GM12878 (cell line): ENCODE results near the gene HERC4. TPM values are rescaled to one million over a fixed set of nuclear protein-coding genes. Genes with fewer than 3 reads are reported as not detected.

ENCODE experiments used
- ATAC-seq: fragments of 200-7000 bp; cut with Tn5 transposase; 3 replicates; pipeline ENCODE4 v1.9.1; 2020; ENCODE audit warnings: mild to moderate bottlenecking, moderate library complexity
- BruUV-seq: library from RNA; stranded (reverse); fragments of 400-500 nt; replicated peaks from 2 replicates; lab custom pipeline; 2021; lab: Mats Ljungman, UMichigan
- CTCF ChIA-PET: fragments of 300-600 bp; sonication (Branson Sonifier 250); formaldehyde crosslinking; extraction: SDS; loops from one replicate; lab custom pipeline; 2021; ENCODE audit warnings: inconsistent platforms; lab: Yijun Ruan, JAX
- POLR2A ChIA-PET: fragments of 350-600 bp; formaldehyde crosslinking; extraction: SDS; loops from one replicate; lab custom pipeline; 2021; ENCODE audit warnings: inconsistent platforms; lab: Charles Lee
- RAD21 ChIA-PET: fragments of 300-600 bp; sonication (Branson Sonifier 250); formaldehyde crosslinking; loops from one replicate; lab custom pipeline; 2023; ENCODE audit warnings: antibody characterized with exemption; ENCODE audit not compliant: unreplicated experiment; lab: Charles Lee
- SMC1A ChIA-PET: fragments of 300-600 bp; sonication (Branson Sonifier 250); formaldehyde crosslinking; loops from one replicate; lab custom pipeline; 2023; ENCODE audit not compliant: unreplicated experiment, uncharacterized antibody; lab: Charles Lee
- DNase-seq: peaks from one replicate; pipeline ENCODE4 v3.0.0-alpha.2; 2011; ENCODE audit warnings: low read depth, low spot score
- FAIRE-seq: peaks from 3 replicates; lab custom pipeline; 2011; peaks lifted over from hg19 to GRCh38; lab: Jason Lieb, UNC
- H2AFZ ChIP-seq: 2 replicates; pipeline ENCODE4 v1.6.0; 2011; ENCODE audit warnings: low read depth, low read length, control low read depth; ENCODE audit not compliant: control insufficient read depth
- H3K27ac ChIP-seq: 2 replicates; pipeline ENCODE4 v1.5.1; 2011; ENCODE audit warnings: control low read depth; ENCODE audit not compliant: control insufficient read depth, insufficient read depth
- H3K27me3 ChIP-seq, 2 experiments: replicated peaks in 1 of 2; 2 replicates each; pipeline versions ENCODE4 v1.6.0 to v1.6.1; 2011; ENCODE audit warnings: low read length in 1 of 2; ENCODE audit not compliant: control insufficient read depth in 2 of 2, insufficient read depth in 2 of 2
- H3K36me3 ChIP-seq, 2 experiments: 2 replicates each; pipeline ENCODE4 v1.5.1; 2011; ENCODE audit warnings: low read length in 1 of 2; ENCODE audit not compliant: control insufficient read depth in 2 of 2, insufficient read depth in 2 of 2
- H3K4me1 ChIP-seq: 2 replicates; pipeline ENCODE4 v1.6.1; 2011; ENCODE audit warnings: mild to moderate bottlenecking, low read length, moderate library complexity, mixed read lengths; ENCODE audit not compliant: control insufficient read depth, insufficient read depth
- H3K4me2 ChIP-seq: 2 replicates; pipeline ENCODE4 v1.6.0; 2011; ENCODE audit warnings: control low read depth; ENCODE audit not compliant: control insufficient read depth, insufficient read depth
- H3K4me3 ChIP-seq: fragments of 200-600 bp; sonication (generic); 2 replicates; pipeline ENCODE4 v1.5.1; 2016
- H3K79me2 ChIP-seq: 2 replicates; pipeline ENCODE4 v1.6.0; 2011; ENCODE audit warnings: low read length; ENCODE audit not compliant: control insufficient read depth, insufficient read depth
- H3K9ac ChIP-seq: 2 replicates; pipeline ENCODE4 v1.8.0; 2011; ENCODE audit warnings: low read length, control low read depth, mixed read lengths; ENCODE audit not compliant: control insufficient read depth, insufficient read depth
- H3K9me3 ChIP-seq: replicated peaks from 3 replicates; pipeline ENCODE4 v1.5.1; 2011; ENCODE audit warnings: mild to moderate bottlenecking, low read length; ENCODE audit not compliant: control insufficient read depth, insufficient read depth
- H4K20me1 ChIP-seq: 2 replicates; pipeline ENCODE4 v1.6.0; 2011; ENCODE audit not compliant: control insufficient read depth, insufficient read depth
- BCL11A ChIP-seq: IDR thresholded peaks from 2 replicates; pipeline ENCODE4 v1.6.1; 2011; ENCODE audit warnings: low read depth, low read length
- CBX3 ChIP-seq: fragments of 200-600 bp; sonication (generic); IDR thresholded peaks from 2 replicates; pipeline ENCODE4 v1.6.1; 2016; ENCODE audit warnings: low read depth, borderline replicate concordance
- CHD1 ChIP-seq: IDR thresholded peaks from 2 replicates; pipeline ENCODE4 v1.6.1; 2012; ENCODE audit warnings: low read depth, low read length, improper control_type of control experiment
- JUNB ChIP-seq: IDR thresholded peaks from 2 replicates; pipeline ENCODE4 v1.6.1; 2016; ENCODE audit warnings: antibody characterized with exemption, mild to moderate bottlenecking
- JUND ChIP-seq: IDR thresholded peaks from 2 replicates; pipeline ENCODE4 v1.6.1; 2012; ENCODE audit warnings: low read depth, mild to moderate bottlenecking, low read length, improper control_type of control experiment, moderate library complexity
- MEF2A ChIP-seq: IDR thresholded peaks from 2 replicates; pipeline ENCODE4 v1.6.1; 2011; ENCODE audit warnings: low read depth, mild to moderate bottlenecking, low read length, moderate library complexity; ENCODE audit not compliant: insufficient read depth
- NR2C1 ChIP-seq: fragments of 450-650 bp; IDR thresholded peaks from 2 replicates; pipeline ENCODE4 v1.6.1; 2017; ENCODE audit warnings: antibody characterized with exemption, mild to moderate bottlenecking, moderate library complexity
- POU2F2 ChIP-seq: IDR thresholded peaks from 3 replicates; pipeline ENCODE4 v1.6.1; 2011; ENCODE audit warnings: low read depth, mild to moderate bottlenecking, low read length, borderline replicate concordance
- SMAD5 ChIP-seq: IDR thresholded peaks from 2 replicates; pipeline ENCODE4 v1.6.1; 2016; ENCODE audit warnings: antibody characterized with exemption, low read depth
- STAT1 ChIP-seq: fragments of 450-650 bp; conservative IDR thresholded peaks from 2 replicates; pipeline ENCODE4 v1.6.1; 2014; ENCODE audit warnings: antibody characterized with exemption, mild to moderate bottlenecking
- TAF1 ChIP-seq: IDR thresholded peaks from 2 replicates; pipeline ENCODE4 v1.6.1; 2011; ENCODE audit warnings: mild to moderate bottlenecking, low read depth, low read length, borderline replicate concordance
- YY1 ChIP-seq: IDR thresholded peaks from 2 replicates; pipeline ENCODE4 v1.6.1; 2011; ENCODE audit warnings: low read depth, mild to moderate bottlenecking, low read length
- WGBS: methylation state at CpG from one replicate; pipeline ENCODE4 v1.1.6; 2016; ENCODE audit warnings: low lambda C conversion rate; ENCODE audit not compliant: insufficient replicate concordance, insufficient coverage; ENCODE audit errors: missing lambda C conversion rate; 5-methylcytosine and 5-hydroxymethylcytosine counted together
- in situ Hi-C: fragments of 300-500 bp; cut with MboI; formaldehyde crosslinking; loops from 9 replicates; pipeline ENCODE4 v1.14.3; 2018; ENCODE audit warnings: mixed read lengths
- intact Hi-C: fragments of 100-400 bp; cut with micrococcal nuclease; formaldehyde crosslinking; loops from one replicate; pipeline ENCODE4 v1.14.2; 2022; ENCODE audit not compliant: unreplicated experiment
- polyA plus RNA-seq, 11 experiments: library from polyadenylated mRNA; depleted of rRNA in 4 of 11; unstranded in 6 of 11; stranded (reverse) in 5 of 11; fragments of >200 nt; fragmentation: Nextera tagmentation in 4 of 11; fragmentation: Illumina TruSeq in 1 of 11; extraction: Ambion mirVana in 4 of 11; extraction: Trizol in 1 of 11; gene quantifications; 1 replicate in 1 of 11; 2 replicates in 10 of 11; pipeline versions ENCODE4 v1.2.1 to v1.2.3, GENCODE V29; 2011 to 2016; ENCODE audit warnings: inconsistent platforms in 2 of 11, missing spikeins in 2 of 11, low read depth in 1 of 11
- total RNA-seq, 4 experiments: library from RNA; depleted of rRNA in 3 of 4; stranded (reverse); fragments of >200 nt in 3 of 4; fragmentation: Illumina TruSeq in 1 of 4; extraction: Trizol in 1 of 4; gene quantifications; 2 replicates each; pipeline versions ENCODE4 v1.2.1 to v1.2.3, GENCODE V29; 2013 to 2021
- TF ChIP-seq, protein P1 (sequence below): fragments of 150-350 bp; IDR thresholded peaks from 2 replicates; pipeline ENCODE4 v1.6.1; 2014; ENCODE audit warnings: mild to moderate bottlenecking, low read depth, low read length
- TF ChIP-seq, protein P2 (sequence below): fragments of 450-650 bp; IDR thresholded peaks from 2 replicates; pipeline ENCODE4 v1.6.1; 2017; ENCODE audit warnings: mild to moderate bottlenecking

Gene HERC4
- total and polyA plus RNA-seq, 10 of the 15 experiments (the other 5 are each of a cell fraction or from before 2014, with no cell fraction given), result 9.7 to 36.8 (median 23.4) TPM

DNA sequence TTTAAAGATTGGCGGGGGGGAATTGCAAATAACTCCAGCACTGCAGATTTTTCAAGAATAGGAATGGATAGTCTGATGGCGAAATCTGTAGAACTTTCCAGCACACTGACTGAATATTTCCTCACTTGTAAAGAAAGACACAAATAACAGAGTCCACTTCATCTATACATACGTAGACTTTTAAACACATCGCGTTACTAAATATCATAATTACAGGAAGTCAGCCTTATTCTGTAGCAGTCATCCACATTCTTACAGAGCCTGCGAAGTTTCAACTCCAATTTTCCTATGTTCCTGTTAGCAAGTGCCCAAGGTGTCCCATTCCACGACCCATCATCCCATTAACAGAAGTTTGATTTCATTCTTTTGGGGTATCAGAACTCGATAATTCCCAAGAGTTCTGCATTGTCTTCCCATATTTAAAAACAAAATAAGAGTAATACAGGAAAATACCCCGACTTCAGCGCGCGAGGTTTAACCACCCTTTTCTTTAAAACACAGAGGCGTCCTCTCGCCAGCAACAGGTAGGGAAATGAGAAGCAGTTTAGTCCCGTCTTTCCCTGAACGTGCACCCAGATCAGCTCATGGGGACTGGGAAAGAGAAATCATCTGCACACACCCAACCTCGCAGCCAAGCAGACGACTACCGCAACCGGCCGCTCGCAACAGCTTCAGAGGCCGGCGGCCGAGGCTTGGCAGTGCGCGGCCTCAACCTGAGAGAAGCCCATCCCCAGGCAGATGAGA, 880 bp downstream of the HERC4 start:
- ATAC-seq (peak; percentile 19), FAIRE-seq (peak; percentile 41), DNase-seq (no peak)
- H4K20me1 ChIP-seq, result no peaks in the 10 kb centered on the region
- ChIA-PET CTCF (no interaction called here), POLR2A (interaction anchor here (0.9 to 1.7 kb wide), 2 partner anchors 225 to 257 kb away, joined by 3 to 5 read pairs; partner anchors contain the start of gene HNRNPH3), SMC1A (no interaction called here), RAD21 (interaction anchor here (1.5 kb wide), 1 partner anchor 219 kb away, joined by 5 read pairs; no protein-coding TSS in a partner anchor)
- peak overlapping the region; percentile 49 for H2AFZ ChIP-seq
- H3K27me3 ChIP-seq, result no peaks in the 10 kb centered on the region
- 0 out of 2 replicates have a peak, but pooled peaks cover 3% of the 10 kb centered on the region for H3K4me1 ChIP-seq
- TF ChIP-seq CBX3 (no peak), TAF1 (0 out of 2 replicates have a peak, but pooled peaks have one; percentile 21), MEF2A (0 out of 2 replicates have a peak, but pooled peaks have one; percentile 17), POU2F2 (no peak), SMAD5 (no peak), BCL11A (0 out of 2 replicates have a peak, but pooled peaks have one; percentile 9), YY1 (0 out of 2 replicates have a peak, but pooled peaks have one; percentile 2), JUND (no peak), CHD1 (peak; percentile 46; the same call in 1 of the 2 replicates), JUNB (no peak), NR2C1 (no peak), STAT1 (no peak)
- TF ChIP-seq, protein P1, sequence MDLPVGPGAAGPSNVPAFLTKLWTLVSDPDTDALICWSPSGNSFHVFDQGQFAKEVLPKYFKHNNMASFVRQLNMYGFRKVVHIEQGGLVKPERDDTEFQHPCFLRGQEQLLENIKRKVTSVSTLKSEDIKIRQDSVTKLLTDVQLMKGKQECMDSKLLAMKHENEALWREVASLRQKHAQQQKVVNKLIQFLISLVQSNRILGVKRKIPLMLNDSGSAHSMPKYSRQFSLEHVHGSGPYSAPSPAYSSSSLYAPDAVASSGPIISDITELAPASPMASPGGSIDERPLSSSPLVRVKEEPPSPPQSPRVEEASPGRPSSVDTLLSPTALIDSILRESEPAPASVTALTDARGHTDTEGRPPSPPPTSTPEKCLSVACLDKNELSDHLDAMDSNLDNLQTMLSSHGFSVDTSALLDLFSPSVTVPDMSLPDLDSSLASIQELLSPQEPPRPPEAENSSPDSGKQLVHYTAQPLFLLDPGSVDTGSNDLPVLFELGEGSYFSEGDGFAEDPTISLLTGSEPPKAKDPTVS, result 0 out of 2 replicates have a peak, but pooled peaks have one; percentile 44
- TF ChIP-seq, protein P2, sequence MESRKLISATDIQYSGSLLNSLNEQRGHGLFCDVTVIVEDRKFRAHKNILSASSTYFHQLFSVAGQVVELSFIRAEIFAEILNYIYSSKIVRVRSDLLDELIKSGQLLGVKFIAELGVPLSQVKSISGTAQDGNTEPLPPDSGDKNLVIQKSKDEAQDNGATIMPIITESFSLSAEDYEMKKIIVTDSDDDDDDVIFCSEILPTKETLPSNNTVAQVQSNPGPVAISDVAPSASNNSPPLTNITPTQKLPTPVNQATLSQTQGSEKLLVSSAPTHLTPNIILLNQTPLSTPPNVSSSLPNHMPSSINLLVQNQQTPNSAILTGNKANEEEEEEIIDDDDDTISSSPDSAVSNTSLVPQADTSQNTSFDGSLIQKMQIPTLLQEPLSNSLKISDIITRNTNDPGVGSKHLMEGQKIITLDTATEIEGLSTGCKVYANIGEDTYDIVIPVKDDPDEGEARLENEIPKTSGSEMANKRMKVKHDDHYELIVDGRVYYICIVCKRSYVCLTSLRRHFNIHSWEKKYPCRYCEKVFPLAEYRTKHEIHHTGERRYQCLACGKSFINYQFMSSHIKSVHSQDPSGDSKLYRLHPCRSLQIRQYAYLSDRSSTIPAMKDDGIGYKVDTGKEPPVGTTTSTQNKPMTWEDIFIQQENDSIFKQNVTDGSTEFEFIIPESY, result no peak
- WGBS, result under 1% methylated on average over 27 of the region's 27 CpGs
- in situ Hi-C loops, result no loop called here
- peak overlapping the region; percentile 89 for H3K4me3 ChIP-seq
- peaks cover 53% of the 10 kb centered on the region for H3K79me2 ChIP-seq
- intact Hi-C loops, result loop anchor here (5.0 to 10.0 kb wide), 3 partner anchors 189 to 228 kb away; partner anchors contain the start of gene SIRT1
- H3K36me3 ChIP-seq, result no peaks in the 10 kb centered on the region
- TSS peak; percentile 61 for BruUV-seq
- H3K9ac ChIP-seq, result peak overlapping the region; percentile 87
- H3K4me2 ChIP-seq, result peak overlapping the region; percentile 72; the same call in 1 of the 2 replicates
- peak overlapping the region; percentile 92 for H3K27ac ChIP-seq
- H3K9me3 ChIP-seq, result no peaks in the 10 kb centered on the region
